GM19463 (cell line): ENCODE measurements around the gene C4BPB.
"Not testable (repeated sequence)": the region's sequence is repeated elsewhere in the genome, so short reads cannot be mapped to it uniquely, and the experiment has no call there.

Source experiments
- ATAC-seq: cut with Tn5 transposase; IDR thresholded peaks from one replicate; pipeline ENCODE4 v1.9.1; 2021; ENCODE audit warnings: mild to moderate bottlenecking, moderate library complexity; ENCODE audit not compliant: unreplicated experiment

The C4BPB gene

GRCh38 chr1:207088701-207089626, at the start of gene C4BPB:
TSS of gene C4BPB (plus strand) at chr1:207088860. CDS start at chr1:207089532, 672 bp downstream.
- ATAC-seq: peak; percentile 36

GRCh38 chr1:207039380-207040180, 49.1 kb upstream of the C4BPB start:
- ATAC-seq: no peak

- ATAC-seq: no peak
Observed at GRCh38 chr1:207040181-207040533, 48.5 kb upstream of the C4BPB start.

DNA sequence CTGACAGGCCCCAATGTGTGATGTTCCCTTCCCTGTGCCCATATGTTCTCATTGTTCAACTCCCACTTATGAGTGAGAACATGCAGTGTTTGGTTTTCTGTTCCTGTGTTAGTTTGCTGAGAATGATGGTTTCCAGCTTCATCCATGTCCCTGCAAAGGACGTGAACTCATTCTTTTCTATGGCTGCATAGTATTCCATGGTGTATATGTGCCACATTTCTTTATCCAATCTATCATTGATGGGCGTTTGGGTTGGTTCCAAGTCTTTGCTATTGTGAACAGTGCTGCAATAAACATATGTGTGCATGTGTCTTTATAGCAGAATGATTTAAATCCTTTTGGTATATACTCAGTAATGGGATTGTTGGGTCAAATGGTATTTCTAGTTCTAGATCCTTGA, 47.3 kb upstream of the C4BPB start:
- not testable (repeated sequence) for ATAC-seq

- no peak for ATAC-seq
Observed at GRCh38 chr1:207045453-207045852, 43.2 kb upstream of the C4BPB start.

DNA sequence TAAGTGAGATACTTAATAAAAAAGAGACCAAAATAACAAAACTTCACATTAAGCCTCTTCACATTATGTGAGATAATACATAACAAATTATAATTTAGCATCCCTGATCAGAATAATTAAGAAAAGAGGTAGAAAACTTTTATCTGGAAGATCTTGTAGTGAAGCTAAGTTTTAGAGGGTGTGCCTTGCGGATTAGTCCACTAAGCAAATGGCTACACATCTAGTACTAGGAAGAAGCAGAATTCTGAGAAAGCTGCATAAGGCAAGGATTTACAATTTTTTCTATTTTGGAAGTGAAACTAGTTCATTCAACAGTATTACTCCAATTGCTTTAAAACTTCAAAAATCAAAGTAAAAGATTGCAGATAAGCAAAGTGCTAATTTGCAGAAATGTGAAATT, 41.2 kb upstream of the C4BPB start:
- ATAC-seq: no peak

DNA sequence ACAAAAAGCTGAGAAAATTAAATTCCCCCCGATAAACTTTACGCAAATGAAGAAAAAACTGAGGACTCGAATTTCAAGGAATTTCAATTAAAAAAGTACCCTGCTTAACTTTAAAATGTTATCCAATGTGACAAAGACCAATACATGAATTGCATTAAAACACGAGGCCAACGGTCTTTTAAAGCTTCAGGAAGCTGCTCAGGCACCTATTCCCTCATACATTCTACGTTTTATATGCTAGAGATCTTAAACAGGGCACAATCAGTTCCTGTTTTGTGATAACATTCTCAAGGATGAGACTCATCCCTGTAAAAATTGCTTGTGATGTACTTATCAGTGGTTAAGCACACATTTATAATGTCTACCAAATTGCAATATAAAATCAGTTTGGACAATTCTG, 40.6 kb upstream of the C4BPB start:
- no peak for ATAC-seq

- no peak for ATAC-seq
Observed at GRCh38 chr1:207049054-207049453, 39.6 kb upstream of the C4BPB start.

DNA sequence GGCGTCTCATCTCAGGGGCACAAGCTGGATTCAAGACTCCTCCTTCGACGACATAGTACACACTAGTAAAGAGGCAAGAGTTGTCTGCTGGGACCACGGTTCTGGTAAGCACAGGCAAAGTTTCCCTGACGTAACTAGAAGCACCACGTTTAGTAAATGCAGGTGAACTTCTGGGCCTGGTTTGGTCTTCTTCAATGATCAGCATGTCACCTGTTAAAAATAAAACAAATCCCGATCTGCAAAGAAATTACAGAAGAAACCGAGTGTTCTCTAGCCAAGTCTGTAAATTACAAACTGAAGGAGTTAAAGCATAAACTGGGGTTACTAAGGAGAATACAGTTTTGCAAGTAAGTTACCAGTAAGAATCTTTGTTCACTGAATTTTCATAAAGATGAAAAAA, 39.1 kb upstream of the C4BPB start:
- ATAC-seq: no peak

DNA sequence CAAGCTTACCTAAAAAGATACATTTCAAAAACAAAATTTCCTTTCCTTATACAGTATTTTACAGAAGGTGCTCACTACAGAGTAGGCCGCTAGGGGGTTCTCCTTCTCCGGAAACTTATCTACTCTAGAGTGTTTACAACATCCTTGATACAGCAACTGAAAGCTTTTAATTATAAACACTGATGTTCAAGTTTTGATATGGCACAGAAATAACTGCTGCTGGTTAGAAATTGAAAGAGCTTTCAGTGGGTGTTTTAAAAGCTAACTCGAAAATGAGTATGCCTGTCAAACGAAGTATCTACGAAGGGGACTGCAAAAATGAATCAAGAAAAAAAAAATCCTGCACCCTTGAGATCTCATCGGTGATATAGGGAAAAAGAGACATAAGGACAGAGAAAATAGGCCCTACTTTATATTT, 38.7 kb upstream of the C4BPB start:
- ATAC-seq: peak; percentile 27

DNA sequence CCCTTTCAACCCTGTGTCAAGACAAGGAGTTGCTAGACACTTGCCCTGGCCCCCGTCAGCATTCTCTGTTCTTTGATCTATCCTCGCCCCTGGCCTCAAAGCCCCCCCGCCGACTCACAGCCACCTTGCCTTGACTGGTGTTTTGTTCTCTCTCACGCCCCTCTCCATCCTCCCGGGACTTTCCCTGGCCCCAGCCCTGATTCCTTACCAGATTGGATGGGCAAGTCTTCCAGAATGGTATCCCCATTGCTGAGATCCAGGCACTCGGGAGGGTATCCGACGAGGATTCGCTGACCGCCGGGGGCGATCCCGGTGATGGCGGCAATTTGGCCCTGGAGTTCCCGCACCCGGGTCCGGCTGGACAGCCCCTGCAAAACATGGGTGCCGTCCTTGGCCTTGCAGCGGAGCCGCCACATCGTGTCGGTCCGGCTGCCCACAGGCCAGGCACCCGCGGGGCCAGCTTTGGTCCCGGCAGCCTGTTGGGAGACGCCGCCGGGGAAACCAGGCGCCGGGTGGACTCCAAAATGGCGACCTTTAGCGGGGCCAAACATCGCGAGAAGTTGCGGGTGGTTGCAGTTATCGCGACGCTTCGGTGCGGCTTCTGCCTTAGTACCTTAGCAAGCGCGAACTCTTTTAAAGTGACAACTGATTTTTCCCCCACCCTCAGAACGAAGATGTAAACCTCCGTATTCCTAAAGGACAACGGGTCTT, 38.0 kb upstream of the C4BPB start:
- ATAC-seq: peak; percentile 51

DNA sequence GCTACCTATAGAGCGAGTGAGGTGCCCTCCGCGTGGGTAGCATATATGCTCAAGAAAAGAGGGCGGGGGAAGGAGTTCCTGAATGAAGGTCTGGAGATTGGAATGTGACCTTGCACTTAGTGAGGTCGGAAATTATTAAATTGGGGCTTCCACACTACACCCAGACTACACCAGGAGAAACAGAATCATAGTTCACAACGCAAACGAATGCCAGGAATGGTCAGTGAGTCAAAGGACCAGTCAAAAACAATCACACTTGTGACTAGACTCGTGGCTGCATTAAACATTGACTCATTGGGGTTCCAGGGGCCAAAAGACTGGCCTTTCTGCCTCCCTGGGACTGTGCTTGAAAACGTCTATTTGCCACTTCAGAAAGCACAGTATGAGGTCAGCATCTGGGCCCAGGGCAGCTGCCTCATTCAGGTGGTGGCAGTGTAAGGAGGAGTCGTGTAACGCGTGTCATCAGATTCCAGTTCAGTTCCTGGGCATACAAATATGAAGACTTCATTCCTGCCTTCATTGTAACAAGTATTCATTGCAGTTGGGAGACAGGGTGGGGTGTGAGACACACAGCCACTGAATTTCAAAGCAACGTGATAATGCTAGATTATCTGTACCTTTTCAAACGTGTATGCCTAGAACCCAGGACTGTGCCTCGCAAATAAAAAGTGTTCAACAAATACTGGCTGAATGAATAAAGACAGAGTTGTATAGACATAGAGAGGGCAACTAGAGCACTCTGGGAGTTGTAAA, 37.3 kb upstream of the C4BPB start, which contains the start of gene YOD1:
Gene YOD1, minus strand, starts transcription at position 18 of the 753 bp plus-strand sequence. CDS start 178 bp downstream, outside the sequence.
- ATAC-seq: no peak

DNA sequence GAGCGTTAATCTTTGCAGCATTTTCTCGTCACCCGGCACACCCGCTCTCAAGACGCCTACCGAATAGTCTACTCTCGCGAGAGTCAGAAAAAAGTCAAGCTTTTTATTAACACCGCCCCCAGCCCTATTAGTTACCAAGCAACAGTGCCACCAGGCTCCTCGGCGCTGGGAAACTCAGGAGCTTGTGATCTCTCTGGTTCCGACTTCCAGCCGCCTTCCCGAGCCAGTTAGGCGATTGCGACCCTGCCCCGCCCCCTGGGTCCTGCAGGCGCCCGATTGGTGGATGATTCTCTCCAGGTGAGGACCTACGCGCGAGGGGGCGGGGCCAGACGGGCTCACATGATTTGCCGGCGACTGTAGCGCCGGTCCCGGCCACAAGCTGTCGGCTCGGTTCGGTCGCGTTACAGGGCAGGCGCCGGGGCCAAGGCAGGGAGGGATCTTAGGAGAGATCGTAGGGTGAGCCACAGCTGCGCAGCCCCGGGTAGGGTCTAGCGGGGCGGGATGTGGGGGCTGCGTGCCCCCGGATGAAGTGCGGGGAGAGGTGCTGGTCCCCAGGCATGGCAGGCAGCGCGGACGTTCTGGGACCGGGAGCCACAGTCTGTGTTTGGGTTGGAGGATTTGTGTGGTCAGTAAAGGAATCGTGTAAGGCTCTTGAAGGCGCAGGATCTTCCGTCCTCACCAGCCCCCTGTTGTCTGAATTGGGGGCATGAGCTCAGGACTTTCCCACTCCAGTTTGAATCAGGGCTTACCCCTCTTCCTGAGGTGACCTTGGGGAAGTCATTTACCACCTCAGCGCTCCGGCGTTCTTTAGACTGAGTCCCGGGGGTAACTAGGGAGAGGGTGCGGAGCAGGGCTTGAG, 35.5 kb upstream of the C4BPB start, which contains the start of gene PFKFB2:
Gene PFKFB2, plus strand, starts transcription at position 365 of the 859 bp plus-strand sequence. CDS start 1,443 bp downstream, outside the sequence.
- ATAC-seq: peak; percentile 75

DNA sequence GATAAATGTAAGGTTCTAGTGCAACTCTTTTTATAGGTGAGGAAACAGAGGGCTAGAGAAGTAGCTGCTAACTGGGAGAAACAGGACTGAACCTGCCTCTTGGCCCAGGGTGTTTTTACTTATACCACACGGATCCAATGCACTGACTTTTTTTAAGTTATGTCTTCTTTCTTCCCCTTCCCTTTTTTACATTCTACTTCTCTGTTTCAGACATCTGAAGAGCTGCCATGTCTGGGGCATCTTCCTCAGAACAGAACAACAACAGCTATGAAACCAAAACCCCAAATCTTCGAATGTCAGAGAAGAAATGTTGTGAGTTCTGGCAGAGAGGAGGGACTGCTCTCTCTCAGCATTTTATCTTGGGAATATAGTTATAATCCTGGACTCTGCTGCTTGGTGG, 34.2 kb upstream of the C4BPB start:
- ATAC-seq: no peak

DNA sequence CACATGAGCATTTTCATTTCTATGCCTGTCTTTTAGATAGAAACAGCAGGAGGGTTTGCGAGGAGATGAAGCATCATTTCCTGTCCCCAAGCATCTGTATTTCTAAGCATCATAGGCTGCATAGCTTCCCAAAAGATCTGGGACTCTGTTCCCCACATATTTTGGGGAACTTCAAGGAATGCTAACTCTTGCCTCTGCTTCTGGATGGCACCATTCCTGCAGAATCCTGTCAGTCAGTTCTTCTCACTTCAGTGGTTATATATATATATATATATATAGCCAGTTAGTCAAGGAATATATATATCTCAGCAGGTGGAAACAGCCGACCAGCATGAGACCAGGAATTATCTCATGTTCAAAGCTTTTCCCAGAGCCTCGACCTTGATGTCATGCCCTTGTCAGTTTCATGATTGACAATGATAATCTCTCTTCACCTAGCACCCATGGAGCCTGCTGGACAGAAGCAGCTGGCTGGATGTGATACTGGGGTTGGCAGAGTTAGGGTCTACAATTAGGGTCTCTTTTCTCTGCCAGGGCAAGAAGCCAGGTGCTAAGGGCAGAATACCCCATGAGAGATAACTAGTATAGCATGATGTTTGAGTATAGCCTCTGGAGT, 33.2 kb upstream of the C4BPB start:
- no peak for ATAC-seq

DNA sequence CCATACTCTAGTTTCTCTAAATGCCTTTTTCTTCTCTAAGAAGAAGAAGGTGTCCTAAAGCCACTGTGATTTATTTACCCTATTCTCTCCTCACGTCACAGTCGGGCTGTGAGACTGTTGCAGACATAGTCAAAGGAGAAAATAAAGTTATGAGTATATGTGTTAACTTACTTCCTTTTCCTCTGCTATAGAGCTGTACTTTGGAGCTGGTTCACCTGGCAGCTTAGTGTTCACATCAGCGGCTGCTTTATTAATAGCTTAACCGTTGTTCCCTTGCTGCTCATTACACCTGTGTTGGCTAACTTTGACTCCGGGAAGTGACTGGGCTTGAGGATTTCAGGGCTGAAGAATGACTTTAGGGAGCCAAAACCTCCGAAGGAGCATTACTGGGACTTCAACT, 32.0 kb upstream of the C4BPB start:
- ATAC-seq: no peak

DNA sequence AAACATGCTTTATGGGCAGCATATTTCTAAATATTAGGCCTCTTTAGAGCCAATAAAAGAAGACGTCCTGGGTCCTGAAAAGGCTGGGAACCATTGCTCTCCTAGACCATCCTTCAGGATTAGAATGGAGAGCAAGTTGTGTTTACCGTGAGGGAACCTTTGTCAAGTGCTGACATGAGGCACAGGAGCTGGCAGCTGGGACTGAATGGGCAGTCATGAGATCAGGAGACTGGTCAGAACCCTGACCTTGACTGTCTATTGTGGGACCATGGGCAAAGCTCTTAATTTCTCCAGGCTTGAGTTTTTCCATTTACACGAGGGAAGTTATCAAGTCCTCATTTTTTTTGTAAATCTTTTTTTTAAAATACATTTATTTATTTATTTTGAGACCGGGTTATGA, 30.4 kb upstream of the C4BPB start:
- ATAC-seq: no peak

GRCh38 chr1:207058878-207059867, 29.5 kb upstream of the C4BPB start:
- no peak for ATAC-seq
